A172 (cell line): ENCODE data around the gene INPP5A. TPM values are rescaled to one million over a fixed set of nuclear protein-coding genes. Genes with fewer than 3 reads are reported as not detected.

Experiments used
- DNase-seq: peaks from one replicate; pipeline ENCODE4 v3.0.0-alpha.2; 2015; ENCODE audit warnings: low spot score
- total RNA-seq: library from RNA; depleted of rRNA; stranded (reverse); fragments of >200 nt; shearing (Covaris generic); gene quantifications from 2 replicates; pipeline ENCODE4 v1.2.3, GENCODE V29; 2014

The INPP5A gene
- total RNA-seq, 1 experiment from 2014 or later: 13.1 TPM

DNA sequence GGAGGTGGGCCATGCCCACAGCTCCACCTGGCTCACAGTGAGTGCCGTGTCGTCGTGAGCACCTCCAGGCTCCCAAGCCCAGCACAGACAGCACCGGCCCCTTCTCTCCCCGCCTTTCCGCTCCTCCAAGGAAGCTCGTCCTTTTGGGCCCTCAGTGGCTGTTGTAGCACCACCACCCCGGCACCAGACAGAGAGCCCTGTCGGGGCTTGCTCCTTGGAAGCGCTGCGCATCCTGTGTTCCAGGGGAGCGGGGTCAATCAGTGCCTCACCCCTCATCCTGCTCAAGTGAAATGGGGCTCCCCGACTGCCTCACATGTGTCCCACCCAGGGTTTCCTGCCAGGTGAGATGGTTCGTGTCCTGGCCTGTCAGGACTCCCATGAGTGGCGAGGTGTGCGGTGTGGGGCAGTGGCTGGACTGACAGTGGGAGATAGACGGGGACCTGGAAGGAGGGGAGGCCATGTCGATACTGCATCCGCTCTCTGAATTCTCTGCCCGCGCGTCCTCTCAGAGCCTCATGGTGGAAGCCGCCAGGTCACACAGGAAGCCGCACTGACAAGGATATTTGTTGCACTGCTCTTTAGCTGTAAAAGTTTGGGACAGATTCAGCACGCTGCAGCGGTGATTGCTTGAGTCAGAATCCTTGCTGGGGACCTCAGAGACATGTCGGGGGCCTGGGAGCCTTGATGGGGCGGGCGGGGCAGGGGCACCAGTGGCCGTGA lies 107.1 kb downstream of the INPP5A start:
- DNase-seq: no peak

DNA sequence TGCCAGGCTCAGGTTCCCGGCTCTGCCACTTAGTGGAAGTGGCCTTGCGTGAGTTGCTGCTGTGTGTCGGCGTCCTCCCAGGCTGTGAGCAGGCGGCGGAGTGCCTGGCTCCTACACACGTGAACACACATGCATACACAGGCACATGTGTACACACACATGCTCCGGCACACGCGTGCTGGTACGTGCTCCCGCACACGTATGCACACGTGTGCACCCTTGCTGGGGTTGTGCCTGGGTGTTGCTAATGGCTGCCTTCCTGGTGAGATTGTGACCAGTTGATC lies 107.6 kb downstream of the INPP5A start:
- no peak for DNase-seq

DNA sequence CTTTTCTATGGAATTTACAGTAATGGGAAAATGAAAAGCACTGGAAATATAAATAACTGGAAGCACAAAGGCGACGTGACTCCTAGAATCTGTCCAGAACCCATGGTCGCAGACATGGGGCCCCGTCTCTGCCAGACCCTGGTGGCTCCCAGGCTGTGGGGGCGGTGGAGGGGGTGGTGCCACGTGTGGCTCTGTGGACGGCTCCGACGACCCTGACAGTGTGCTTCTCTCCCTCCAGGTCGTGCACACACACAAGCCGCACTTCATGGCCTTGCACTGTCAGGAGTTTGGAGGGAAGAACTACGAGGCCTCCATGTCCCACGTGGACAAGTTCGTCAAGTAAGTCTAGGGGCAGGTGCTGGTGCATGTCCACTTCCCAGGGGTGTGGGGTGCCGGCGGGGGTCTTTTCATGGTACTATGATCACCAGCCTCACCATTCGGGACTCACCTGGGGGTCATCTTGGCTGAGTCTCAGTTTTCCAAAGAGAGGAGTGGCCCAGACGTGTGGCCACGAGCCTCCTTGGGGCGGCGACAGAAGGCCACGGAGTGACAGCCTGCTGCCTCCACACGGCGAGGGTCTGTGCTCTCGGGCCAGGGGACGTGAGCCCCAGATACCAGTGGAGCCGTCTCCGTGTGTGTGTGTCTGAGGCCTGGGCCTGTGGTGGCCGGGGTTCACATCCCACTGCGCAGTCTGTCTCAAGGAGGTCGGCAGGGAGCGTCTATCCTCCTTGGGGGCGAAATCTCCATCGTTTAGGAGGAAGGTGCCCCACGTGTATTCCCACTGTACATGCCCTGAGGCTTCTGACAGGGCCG lies 108.2 kb downstream of the INPP5A start:
- DNase-seq: no peak

DNA sequence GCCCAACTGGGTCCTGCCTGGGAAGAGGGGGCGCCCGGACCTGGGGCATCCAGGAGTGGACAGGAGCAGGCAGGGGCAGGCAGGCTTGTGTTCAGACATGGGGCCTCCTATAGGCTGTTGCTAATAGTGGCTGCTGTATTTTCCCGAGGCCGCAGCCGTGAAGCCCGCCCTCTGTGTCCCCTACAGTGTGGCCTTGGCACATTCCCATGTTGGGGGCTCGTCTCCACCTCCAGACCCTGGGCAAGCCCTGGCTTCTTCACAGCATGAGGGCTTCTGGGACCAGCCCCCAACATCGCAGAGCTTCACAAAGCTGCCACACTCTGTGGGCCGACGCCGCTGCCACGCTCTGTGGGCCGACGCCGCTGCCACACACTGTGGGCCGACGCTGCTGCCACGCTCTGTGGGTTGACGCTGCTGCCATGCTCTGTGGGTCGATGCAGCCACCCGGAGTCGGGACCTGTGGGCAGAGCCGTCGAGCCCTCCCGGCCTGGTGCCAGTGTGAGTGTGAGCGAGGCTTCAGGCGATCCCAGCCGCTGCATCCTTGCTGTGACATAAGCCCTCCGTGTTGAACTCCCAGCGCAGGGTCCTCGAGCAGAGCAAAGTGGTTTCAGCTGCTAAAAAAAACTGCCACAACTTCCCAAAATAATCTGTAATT lies 109.0 kb downstream of the INPP5A start:
- no peak for DNase-seq

DNA sequence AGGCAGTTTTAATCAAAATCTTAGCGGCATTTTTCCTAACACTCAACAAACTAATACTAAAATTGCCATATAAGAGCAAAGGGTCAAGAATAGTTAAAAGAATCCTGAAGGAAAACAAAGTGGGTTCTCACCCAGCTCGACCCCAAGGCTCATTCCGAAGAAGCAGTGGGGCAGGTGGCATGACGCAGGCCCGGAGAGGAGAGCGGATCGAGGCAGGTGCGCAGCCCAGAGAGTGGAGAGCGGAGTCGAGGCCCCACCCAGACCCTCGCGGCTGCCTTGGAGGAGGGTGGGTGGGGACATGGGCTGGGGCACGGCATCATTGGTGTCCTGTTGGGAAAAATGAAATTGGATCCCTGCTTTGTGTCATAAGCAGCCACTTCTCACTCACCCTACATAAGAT lies 109.8 kb downstream of the INPP5A start:
- no peak for DNase-seq

DNA sequence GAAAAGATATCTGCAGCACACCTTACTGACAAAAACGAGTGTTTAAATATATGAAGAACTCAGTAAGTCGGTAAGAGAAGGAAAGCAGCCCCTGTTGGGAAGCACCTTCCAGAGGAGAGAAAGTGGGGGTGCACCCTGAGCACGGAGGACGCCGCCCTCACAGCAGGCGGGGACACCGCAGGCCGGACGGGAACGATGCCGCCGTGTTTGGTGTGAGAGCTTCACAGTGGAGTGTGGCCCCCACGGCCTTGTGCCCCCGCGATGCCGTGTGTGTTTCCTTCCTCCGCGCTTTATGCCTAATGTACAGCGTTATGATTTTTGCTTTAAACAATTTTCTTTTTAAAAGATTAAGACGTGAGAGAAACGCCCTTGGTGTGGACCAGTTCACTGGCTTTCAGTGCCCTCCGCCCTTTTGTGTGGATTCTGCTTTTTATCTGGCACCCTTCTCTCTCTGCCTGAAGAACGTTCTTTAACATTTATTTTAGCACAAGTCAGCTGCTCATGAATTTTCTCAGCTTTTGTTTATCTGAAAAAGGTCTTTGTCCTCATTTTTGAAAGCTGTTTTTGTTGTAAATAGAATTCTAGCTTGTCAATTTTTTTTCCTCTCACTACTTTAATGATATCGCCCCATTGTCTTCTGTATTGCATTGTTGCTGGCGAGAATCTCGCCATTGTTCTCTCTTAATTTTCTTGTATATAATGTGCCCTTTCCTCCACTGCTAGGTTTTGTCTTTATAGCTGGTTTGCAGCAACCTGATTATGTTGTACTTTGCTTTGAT lies 110.7 kb downstream of the INPP5A start:
- no peak for DNase-seq

DNA sequence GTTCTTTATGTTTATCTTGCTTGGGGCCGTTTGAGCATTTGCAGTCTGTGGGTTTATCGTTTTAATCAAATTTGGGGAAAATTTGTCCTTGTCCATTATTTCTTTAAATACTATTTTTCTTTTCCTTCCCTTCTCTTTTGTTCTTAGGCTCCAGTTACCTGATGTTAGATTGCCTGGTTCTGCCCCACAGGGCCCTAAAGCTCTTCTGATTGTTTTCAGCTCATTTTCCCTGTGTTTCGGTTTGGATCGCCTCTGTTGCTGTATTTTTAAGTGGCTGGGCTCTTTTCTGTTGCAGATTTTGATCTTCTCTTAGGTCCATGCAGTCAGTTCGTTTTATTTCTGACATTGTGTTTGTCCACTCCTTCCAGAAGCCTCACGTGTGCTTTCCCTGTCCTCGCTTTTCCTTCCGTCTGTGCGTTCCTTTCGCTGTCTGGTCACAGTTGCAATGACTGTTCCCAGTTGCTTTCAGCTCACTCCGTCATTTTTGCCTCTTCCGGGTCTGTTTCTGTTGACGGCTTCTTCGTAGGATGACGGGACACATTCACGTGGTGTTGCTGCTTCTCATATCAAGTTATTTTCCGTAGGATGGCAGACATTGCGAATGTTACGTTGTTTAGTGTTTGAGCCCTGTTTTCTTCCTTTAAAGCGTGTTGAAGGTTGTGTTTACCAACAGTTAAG lies 111.4 kb downstream of the INPP5A start:
- DNase-seq: no peak

DNA sequence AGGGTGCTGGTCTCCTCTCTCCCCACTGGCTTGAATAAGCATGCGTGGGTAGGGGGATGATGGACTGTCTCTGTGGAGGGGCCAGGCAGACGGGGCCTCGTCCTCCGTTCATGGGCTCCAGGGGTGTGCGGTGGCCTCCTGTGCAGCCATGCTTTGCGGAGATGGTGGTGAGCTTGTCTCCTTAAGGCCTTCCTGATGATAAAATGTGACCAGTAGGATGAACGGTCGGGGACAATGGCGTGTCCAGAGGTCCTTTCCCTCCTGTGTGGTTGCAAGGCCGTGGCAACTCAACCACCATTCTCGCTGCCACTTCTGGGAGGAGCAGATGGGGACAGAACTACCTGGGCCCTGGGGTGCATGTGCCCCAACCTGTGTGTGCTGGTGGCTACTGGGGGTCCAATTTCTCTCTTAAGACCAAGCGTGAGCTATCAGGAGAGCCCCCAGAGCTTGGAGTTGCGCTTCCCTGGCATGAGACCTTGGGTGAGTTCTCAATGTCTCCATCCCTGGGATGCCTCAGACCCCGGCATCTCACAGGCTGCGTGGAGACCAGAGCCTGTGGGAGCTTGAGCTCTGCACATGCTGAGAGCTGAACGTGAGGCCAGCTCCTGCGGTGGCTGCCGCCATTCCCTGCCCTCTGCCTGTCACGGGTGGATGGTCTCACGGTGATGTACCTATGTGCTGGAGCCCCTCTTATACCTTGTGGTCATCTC lies 112.2 kb downstream of the INPP5A start:
- no peak for DNase-seq

DNA sequence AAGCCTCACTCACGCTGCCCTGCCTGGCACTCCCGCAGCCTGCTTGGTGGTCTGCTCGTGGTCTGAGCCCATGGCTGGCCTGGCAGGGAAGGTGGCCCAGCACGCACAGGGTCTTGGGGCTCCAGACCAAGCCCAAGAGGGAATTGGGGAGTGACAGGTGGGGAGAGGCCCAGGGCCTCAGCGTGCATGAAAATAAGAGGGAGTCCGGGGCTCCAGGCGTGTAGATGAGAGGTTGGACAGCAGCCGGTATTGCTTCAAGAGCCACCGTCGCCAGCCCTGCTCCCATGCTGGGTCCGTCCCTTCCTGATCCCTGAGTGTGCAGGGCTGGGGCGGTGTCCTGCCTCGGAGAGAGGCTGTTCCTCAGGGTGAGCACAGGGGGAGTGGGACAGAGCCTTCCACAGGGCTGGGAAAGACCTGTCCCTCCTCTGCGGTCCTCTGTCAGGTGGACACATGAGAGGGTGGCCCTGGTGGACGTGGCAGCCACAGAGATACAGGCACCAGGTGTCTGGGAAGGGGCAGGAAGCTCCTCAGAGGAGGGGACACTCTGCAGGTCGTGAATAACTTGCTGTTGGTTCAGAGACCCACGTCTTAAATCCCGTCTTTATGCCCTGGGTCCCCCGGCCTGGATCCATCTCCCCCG lies 113.1 kb downstream of the INPP5A start:
- no peak for DNase-seq

DNA sequence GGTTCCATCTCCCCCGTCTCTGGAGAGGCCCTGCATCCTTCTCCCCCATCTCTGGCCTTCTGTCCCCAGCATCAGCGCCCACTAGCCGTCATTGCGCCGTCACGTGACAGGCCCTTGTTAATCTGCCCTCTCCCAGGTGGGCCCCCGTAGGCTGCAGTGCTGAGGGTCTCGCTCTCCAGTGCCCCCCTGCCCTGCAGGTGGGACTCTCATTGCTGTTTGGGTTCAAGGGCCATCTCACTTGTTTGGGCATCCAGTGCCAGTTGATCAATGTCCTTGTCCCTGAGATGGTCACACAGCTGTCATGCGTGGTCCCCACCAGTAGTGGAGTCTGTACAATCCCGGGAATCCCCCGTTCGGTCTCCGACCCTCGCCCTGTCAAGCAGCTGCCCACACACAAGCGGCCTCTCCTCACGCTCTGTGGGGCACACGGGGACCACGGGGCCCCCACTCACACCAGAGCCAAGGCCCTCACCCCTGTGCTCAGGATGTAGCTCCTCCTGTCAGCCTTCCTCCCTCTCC lies 114.0 kb downstream of the INPP5A start:
- DNase-seq: no peak

DNA sequence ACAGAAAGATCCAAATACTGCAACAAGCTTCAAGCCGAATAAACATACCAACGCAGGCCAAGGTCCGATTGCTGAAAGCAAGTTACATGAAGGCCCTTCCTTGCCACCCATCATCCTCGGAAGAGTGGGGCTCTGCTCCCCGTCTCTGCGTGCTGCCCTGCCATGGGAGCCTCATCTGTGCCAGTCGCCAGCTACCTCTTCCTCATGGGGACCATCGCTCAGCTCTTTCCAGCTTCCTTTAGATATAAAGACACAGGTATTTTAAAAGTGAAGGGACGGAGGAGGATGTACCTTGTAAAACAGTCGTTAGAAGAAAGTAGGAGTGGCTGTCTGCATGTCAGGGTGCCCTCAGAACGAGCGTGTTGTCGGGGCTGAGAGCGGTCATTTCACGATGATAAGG lies 114.9 kb downstream of the INPP5A start:
- no peak for DNase-seq

DNA sequence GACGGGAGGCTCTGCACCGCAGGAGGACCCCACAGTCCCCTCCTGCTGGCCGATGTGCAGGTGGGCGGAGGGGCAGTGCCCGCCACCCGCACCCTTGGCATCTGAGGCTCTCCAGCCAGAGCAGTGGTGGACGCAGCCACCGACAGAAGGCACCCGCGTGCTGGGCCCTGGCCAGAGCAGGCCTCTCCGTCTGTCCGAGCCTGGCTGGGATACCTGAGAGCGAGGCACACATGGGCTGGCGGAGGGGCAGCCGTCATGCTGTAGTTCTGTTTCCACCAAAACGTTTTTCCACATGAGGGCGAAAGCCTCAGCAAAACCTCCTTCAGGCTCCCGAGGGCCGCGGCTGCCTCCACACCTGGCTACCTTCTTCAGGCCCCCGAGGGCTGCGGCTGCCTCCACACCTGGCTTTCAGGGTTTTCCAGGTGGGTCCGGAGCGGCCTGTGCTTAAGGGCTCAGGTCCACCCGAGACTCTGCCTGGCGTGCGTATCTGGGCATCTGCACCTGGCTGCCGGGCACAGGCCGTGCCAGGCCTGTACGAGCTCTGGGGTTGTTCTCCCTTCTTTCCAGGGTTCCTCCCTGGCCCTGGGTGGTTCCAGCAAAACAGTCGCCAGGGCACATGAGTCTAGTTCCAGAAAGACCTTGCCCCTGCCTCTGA lies 115.5 kb downstream of the INPP5A start:
- DNase-seq: no peak

DNA sequence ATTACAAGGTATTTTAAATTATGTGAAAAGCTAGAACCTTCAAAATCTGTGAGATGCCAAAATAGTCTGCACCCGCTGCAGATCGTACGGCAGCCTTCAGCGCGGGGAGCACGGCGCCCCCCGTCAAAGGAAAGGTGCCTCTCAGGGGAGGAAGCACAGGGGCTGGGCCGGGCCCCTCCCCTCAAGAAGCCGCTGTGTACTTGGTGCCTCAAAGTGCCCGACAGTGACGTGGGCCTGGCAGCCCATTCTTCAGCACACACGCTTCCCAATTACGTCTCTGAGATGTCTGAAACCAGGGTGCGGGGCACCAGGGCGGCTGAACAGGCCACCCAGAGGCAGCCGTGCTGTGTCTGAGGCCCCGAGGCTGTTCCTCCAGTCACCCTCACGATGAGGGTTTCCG lies 116.1 kb downstream of the INPP5A start:
- no peak for DNase-seq

DNA sequence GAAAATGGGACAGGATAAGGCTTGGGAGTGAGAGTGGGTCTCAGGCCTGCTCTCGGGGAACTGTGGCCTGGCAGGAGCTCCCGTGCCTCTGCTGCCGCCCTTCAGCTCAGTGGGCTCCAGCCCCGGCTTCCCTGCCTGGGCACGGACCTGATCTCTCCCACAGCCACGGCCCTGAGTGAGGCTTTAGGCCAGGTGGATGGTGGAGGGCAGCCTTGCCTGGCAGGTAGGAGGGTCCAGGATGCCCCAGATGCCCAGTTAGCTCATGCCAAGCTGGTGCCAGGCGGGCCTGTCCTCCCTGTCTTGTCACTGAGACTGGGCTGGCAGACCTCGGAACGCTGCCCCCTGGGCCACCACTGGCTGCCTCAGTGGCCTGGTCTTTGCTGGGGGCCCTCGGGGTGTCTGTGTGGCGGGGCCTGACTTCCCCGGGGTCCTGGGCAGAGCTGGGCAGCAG lies 116.6 kb downstream of the INPP5A start:
- DNase-seq: no peak

DNA sequence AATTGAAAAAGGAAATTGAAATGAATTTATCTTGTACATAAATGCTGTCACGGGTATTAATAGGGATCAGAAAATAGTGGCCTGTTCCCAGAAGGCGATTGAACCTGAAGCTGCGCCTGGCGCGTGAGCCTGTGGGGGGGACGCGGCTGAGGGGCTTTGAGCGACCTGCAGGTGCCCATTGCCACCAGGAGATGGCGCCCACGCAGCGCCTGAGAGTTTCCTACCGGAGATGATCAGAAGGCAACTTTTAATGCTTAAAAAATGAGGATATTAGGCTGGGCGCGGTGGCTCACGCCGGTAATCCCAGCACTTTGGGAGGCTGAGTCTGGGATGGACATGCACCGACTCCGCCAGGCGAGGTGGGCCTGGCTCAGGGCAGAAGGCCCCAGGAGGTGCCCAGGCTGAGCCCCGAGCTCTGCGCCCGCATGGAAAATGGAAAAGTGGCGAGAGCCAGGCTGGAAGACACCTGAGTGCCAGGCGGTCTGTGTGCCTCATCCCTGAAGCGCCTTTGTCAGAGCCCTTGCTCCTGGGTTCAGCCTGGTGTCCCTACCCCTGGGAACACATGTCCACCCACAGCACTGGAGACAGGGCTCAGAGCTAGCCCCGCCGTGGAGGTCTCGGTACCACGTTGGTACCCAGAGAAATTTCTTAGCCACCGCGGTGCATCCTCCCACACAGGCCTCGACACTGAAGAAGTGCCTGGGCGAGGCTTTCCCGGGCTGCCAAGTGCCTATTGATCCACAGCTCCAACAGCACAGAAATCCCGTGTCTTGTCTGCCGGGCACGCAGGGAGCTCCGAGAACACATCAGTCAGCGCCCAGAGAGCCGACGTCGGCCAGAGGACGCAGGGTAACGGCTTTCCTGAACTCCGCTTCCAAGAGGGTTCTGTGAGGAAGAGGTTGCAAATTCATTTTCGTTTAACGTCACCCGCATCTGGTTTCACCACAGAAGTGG lies 117.4 kb downstream of the INPP5A start:
- no peak for DNase-seq

DNA sequence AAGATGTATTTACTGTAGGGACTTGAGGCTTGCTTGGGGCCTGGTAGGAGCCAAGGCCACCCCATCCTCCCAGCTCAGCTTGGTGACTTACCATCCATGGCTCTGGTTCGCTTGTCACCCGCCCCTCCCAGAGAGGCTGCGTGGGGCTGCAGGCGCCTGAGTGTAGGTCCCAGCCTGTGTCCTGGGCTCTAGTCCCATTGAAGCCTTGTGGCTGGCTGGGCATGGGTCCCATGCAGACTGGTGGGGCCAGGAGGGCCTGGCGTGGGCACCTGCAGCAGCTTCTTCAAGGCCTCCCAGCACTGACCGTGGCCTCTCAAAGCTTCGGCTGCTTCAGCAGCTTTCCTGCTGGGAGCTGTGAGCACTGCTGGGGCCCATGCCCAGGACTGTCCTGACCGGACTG lies 118.1 kb downstream of the INPP5A start:
- DNase-seq: no peak

DNA sequence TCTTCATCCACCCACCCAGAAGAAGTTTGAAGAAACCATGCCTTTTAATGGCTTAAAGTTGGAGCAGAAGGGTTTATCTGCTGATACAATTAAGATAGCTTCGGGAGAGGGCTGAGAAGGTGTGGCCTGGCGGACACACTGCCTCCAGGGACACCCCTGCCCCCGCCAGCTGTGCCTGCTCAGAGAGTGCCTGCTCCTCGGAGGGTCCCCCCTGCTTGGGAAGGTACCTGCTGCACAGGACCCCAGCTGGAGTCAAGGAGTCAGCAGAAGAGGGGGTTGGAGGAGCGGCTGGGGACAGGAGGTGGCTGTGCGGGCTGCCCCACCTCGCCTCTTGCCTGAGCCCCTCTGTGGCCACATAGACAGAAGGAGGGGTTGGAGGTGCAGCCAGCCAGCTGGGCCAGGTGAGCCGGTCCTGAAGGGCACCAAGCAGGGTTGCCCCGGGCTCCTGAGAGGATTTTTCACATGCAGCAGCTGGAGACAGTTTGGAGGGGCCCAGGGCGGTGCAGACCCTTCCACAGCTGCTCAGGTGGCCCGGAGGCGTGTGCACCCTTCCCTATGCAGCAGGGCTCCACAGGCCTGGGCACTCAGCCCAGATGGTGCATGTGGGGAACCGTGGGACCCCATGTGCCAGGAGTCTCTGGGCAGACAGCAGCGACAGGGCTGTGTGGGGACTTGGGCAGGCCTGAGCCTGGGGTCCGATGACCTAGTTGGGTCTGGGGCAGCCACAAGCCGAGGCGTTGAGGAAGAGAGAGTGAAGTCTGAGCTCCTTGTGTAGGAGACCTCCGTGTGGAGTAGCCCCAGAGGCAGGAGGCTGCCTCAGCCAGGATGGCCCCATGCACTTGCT lies 118.9 kb downstream of the INPP5A start:
- DNase-seq: no peak
